Stromal cell of bone marrow (primary cell): ENCODE data around the gene ADGRL2.

Experiments
- DNase-seq: peaks from one replicate; pipeline ENCODE4 v3.0.0-alpha.2; 2012; ENCODE audit warnings: low read depth

The ADGRL2 gene

GRCh38 chr1:81800695-81801650 lies at the start of gene ADGRL2:
TSS of gene ADGRL2 (plus strand) at chr1:81800934. CDS start at chr1:81836985, 36,051 bp downstream.
- peak; percentile 91 for DNase-seq

- DNase-seq, result no peak
Observed at GRCh38 chr1:81752840-81753239, 47.9 kb upstream of the ADGRL2 start.

- DNase-seq, result no peak
Observed at GRCh38 chr1:81754424-81754823, 46.3 kb upstream of the ADGRL2 start.

- peak; percentile 23 for DNase-seq
Observed at GRCh38 chr1:81756872-81757271, 43.9 kb upstream of the ADGRL2 start.

- no peak for DNase-seq
Observed at GRCh38 chr1:81757398-81758020, 43.2 kb upstream of the ADGRL2 start.

- DNase-seq, result no peak
Observed at GRCh38 chr1:81758181-81758580, 42.6 kb upstream of the ADGRL2 start.

GRCh38 chr1:81760477-81761097 lies 40.1 kb upstream of the ADGRL2 start:
- peak; percentile 35 for DNase-seq

GRCh38 chr1:81775510-81775909 lies 25.2 kb upstream of the ADGRL2 start:
- DNase-seq, result no peak

GRCh38 chr1:81780705-81781454 lies 19.9 kb upstream of the ADGRL2 start:
- no peak for DNase-seq

- DNase-seq, result no peak
Observed at GRCh38 chr1:81781749-81782148, 19.0 kb upstream of the ADGRL2 start.

- DNase-seq, result no peak
Observed at GRCh38 chr1:81792184-81792583, 8.6 kb upstream of the ADGRL2 start.

GRCh38 chr1:81797701-81798100 lies 3.0 kb upstream of the ADGRL2 start:
- no peak for DNase-seq

GRCh38 chr1:81799939-81800694 lies 617 bp upstream of the ADGRL2 start:
- peak; percentile 70 for DNase-seq

GRCh38 chr1:81801651-81802456 lies 1.1 kb downstream of the ADGRL2 start:
- no peak for DNase-seq

- DNase-seq, result no peak
Observed at GRCh38 chr1:81802457-81802706, 1.6 kb downstream of the ADGRL2 start.

- peak; percentile 44 for DNase-seq
Observed at GRCh38 chr1:81802707-81803430, 2.1 kb downstream of the ADGRL2 start.

GRCh38 chr1:81803431-81804110 lies 2.8 kb downstream of the ADGRL2 start:
- DNase-seq, result no peak

GRCh38 chr1:81804312-81804711 lies 3.6 kb downstream of the ADGRL2 start:
- no peak for DNase-seq
